Activated B cell treated with CpG ODN at 0.5 μM for 24 hours (primary cell): ENCODE results near the gene C2CD2L. TPM values are rescaled to one million over a fixed set of nuclear protein-coding genes. Genes with fewer than 3 reads are reported as not detected.

ENCODE experiments used
- ATAC-seq: fragments of 200-7000 bp; cut with Tn5 transposase; one replicate; pipeline ENCODE4 v1.10.0; 2021; ENCODE audit warnings: low read depth, mild to moderate bottlenecking, moderate library complexity
- CTCF ChIA-PET: fragments of 350-600 bp; sonication (Branson Sonifier 250); formaldehyde crosslinking; loops from one replicate; lab custom pipeline; 2021; ENCODE audit warnings: antibody characterized with exemption; lab: Charles Lee
- POLR2A ChIA-PET: fragments of 350-600 bp; sonication (Branson Sonifier 250); formaldehyde crosslinking; loops from one replicate; lab custom pipeline; 2021; ENCODE audit warnings: antibody characterized with exemption; lab: Charles Lee
- DNase-seq: peaks from one replicate; pipeline ENCODE4 v3.0.0; 2022
- H3K27ac Mint-ChIP-seq: one replicate; pipeline ENCODE4 v1.8.0; 2020; ENCODE audit warnings: mixed read lengths
- H3K27me3 Mint-ChIP-seq: one replicate; pipeline ENCODE4 v1.8.0; 2021; ENCODE audit warnings: mixed read lengths
- H3K36me3 Mint-ChIP-seq: one replicate; pipeline ENCODE4 v1.8.0; 2021; ENCODE audit warnings: low read depth, mixed read lengths
- H3K4me1 Mint-ChIP-seq: one replicate; pipeline ENCODE4 v1.8.0; 2021; ENCODE audit warnings: mixed read lengths
- H3K4me3 Mint-ChIP-seq: one replicate; pipeline ENCODE4 v1.8.0; 2020; ENCODE audit warnings: mild to moderate bottlenecking, mixed read lengths
- H3K9me3 Mint-ChIP-seq: one replicate; pipeline ENCODE4 v1.8.0; 2020; ENCODE audit warnings: mixed read lengths
- intact Hi-C: fragments of 100-400 bp; cut with micrococcal nuclease; formaldehyde crosslinking; loops from one replicate; pipeline ENCODE4 v1.15.1; 2024
- total RNA-seq: library from RNA; stranded (reverse); gene quantifications from 2 replicates; pipeline ENCODE4 v1.2.3, GENCODE V29; 2022
- TF ChIP-seq, protein P1 (sequence below): fragments of 200-600 bp; IDR thresholded peaks from one replicate; pipeline ENCODE4 v1.8.0; 2022; ENCODE audit warnings: antibody characterized with exemption, mild to moderate bottlenecking

Gene C2CD2L
- total RNA-seq, 1 donor from 2014 or later = 6.7 TPM

DNA sequence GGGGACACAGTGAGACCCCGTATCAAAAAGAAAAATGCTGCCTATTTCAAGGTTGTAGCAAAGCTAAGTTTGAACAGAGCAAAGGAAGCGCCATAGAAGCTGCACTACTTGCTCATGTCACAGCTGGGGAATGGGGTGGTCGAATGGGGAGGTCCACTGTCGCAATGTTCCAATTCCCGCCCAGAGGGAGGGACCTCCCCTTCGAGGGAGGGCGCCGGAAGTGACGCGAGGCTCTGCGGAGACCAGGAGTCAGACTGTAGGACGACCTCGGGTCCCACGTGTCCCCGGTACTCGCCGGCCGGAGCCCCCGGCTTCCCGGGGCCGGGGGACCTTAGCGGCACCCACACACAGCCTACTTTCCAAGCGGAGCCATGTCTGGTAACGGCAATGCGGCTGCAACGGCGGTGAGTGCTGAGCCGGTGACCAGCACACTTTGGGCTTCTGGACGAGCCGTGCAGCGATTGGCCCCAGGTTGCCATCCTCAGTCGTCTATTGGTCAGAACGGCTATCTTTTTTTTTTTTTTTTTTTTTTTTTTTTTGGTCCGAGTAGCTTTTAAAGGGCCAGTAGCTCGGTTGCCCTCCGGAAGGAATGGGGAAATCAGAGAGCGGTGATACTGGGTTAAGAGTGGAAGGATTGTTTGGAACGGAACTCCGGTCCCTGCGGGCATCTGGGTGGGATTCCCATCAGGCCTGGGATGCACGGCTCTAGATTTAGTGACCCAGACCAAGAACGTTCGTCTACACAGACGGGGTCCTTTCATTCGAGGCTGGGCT is 22.3 kb upstream of the C2CD2L start, which contains the start of gene HMBS:
HMBS (plus strand) TSS at position 219 of the 774 bp plus-strand sequence; CDS start at position 372, 153 bp downstream.
- intact Hi-C loops = loop anchor here (1.0 to 2.0 kb wide), 4 partner anchors 10 to 67 kb away; partner anchors contain the start of genes DPAGT1, RPS25, TRAPPC4 and VPS11
- H3K27ac Mint-ChIP-seq = peak within 1 kb of the TSS; percentile 93
- ChIA-PET CTCF (interaction anchor here (0.6 to 1.4 kb wide), 6 partner anchors 10 to 1250 kb away, joined by 3 to 5 read pairs (median 4); partner anchors contain the start of gene HYOU1), POLR2A (interaction anchor here (0.6 to 4.1 kb wide), 26 partner anchors 9 to 666 kb away, joined by 3 to 69 read pairs (median 4); partner anchors contain the start of genes ARCN1, BCL9L, C2CD2L and DPAGT1)
- no peaks in the 10 kb centered on the region for H3K27me3 Mint-ChIP-seq
- H3K36me3 Mint-ChIP-seq = peaks cover 28% of the 10 kb centered on the region
- H3K9me3 Mint-ChIP-seq = no peaks in the 10 kb centered on the region
- peak within 1 kb of the TSS; percentile 95 for H3K4me3 Mint-ChIP-seq
- TF ChIP-seq, protein P1, sequence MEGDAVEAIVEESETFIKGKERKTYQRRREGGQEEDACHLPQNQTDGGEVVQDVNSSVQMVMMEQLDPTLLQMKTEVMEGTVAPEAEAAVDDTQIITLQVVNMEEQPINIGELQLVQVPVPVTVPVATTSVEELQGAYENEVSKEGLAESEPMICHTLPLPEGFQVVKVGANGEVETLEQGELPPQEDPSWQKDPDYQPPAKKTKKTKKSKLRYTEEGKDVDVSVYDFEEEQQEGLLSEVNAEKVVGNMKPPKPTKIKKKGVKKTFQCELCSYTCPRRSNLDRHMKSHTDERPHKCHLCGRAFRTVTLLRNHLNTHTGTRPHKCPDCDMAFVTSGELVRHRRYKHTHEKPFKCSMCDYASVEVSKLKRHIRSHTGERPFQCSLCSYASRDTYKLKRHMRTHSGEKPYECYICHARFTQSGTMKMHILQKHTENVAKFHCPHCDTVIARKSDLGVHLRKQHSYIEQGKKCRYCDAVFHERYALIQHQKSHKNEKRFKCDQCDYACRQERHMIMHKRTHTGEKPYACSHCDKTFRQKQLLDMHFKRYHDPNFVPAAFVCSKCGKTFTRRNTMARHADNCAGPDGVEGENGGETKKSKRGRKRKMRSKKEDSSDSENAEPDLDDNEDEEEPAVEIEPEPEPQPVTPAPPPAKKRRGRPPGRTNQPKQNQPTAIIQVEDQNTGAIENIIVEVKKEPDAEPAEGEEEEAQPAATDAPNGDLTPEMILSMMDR = no peak
- peak; percentile 92 for DNase-seq
- ATAC-seq = peak; percentile 90
- H3K4me1 Mint-ChIP-seq = peaks cover 12% of the 10 kb centered on the region

DNA sequence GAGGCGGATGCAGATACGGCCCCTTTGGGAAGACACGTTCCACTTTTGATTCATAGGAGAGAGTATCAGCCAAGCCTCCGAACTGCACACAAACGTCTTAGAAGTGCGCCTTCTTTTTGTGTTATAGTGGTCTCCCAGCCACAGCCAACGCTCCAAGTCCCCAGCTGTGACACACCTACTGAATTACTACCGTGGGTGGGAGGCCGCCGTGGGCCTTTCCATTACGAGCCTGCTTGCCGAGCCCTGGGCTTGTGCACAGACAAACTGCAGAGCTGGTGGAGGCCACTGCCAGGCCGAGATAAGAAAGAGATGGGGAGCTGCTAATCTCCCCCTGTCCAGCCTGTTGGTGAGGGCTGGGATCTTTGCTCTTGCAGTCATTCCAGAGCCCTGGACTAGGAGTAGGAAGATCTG is 21.7 kb upstream of the C2CD2L start:
- peaks cover 25% of the 10 kb centered on the region for H3K36me3 Mint-ChIP-seq
- no peak for ATAC-seq
- peak overlapping the region; percentile 93 for H3K27ac Mint-ChIP-seq
- POLR2A ChIA-PET = interaction anchor here (0.6 to 4.1 kb wide), 22 partner anchors 9 to 667 kb away, joined by 3 to 69 read pairs (median 5); partner anchors contain the start of genes ARCN1, BCL9L, C2CD2L and DPAGT1
- H3K9me3 Mint-ChIP-seq = no peaks in the 10 kb centered on the region
- H3K4me3 Mint-ChIP-seq = peak overlapping the region; percentile 95
- TF ChIP-seq, protein P1 = no peak
- CTCF ChIA-PET = interaction anchor here (0.7 to 0.9 kb wide), 4 partner anchors 9 to 1250 kb away, joined by 3 to 5 read pairs (median 4); a partner anchor contains a TSS
- peaks cover 17% of the 10 kb centered on the region for H3K4me1 Mint-ChIP-seq
- no peaks in the 10 kb centered on the region for H3K27me3 Mint-ChIP-seq
- intact Hi-C loops = loop anchor here (1.0 to 2.0 kb wide), 4 partner anchors 10 to 67 kb away; partner anchors contain the start of genes DPAGT1, RPS25, TRAPPC4 and VPS11
- DNase-seq = no peak

DNA sequence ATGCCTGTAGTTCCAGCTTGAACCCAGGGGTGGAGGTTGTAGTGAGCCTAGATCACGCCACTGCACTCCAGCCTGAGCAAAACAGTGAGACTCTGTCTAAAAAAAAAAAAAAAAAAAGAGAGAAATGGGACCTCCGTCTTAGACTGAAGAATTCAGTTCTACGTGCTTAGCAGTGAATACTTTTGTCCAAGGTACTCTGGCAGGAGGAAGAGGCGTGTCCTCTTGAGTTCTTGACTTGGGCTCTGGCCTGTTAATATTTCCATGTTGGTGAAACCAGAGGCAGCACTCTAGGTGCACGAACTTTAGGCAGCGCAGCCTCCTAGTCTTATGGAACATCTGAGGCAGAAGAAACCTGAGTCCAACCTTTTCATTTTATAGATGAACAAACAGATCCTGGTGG is 20.0 kb upstream of the C2CD2L start:
- TF ChIP-seq, protein P1 = no peak
- ATAC-seq = no peak
- no peaks in the 10 kb centered on the region for H3K9me3 Mint-ChIP-seq
- no peak overlapping the region for H3K27ac Mint-ChIP-seq
- CTCF ChIA-PET = no interaction called here
- no peak for DNase-seq
- H3K27me3 Mint-ChIP-seq = no peaks in the 10 kb centered on the region
- POLR2A ChIA-PET = interaction anchor here (0.7 to 4.1 kb wide), 3 partner anchors 8 to 17 kb away, joined by 4 to 69 read pairs (median 5); a partner anchor contains a TSS
- H3K4me1 Mint-ChIP-seq = peaks cover 17% of the 10 kb centered on the region
- H3K4me3 Mint-ChIP-seq = no peak overlapping the region
- H3K36me3 Mint-ChIP-seq = peaks cover 15% of the 10 kb centered on the region
- intact Hi-C loops = no loop called here

DNA sequence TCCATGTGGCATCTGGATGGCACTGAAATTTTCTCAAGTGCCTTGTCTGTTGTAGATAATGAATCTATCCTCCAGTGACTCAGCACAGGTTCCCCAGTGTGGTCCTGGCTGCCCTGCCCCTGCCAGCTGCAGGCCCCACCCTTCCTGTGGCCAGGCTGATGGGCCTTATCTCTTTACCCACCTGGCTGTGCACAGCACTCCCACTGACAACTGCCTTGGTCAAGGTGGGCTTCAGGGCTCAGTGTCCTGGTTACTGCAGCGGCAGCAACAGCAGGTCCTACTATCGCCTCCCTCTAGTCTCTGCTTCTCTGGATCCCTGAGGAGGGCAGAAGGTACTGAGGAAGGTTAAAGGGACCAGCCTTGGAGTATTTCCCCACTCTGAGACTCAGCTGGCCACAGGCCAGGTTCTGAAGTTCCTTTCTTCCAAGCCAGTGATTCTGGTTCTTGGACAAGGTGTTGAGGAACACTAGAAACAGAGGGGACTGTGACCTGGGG is 19.4 kb upstream of the C2CD2L start:
- Mint-ChIP-seq H3K27ac (no peak overlapping the region), H3K27me3 (no peaks in the 10 kb centered on the region), H3K4me3 (no peak overlapping the region), H3K9me3 (no peaks in the 10 kb centered on the region), H3K36me3 (peaks cover 15% of the 10 kb centered on the region), H3K4me1 (peaks cover 22% of the 10 kb centered on the region)
- no peak for ATAC-seq
- ChIA-PET POLR2A (no interaction called here), CTCF (no interaction called here)
- no peak for DNase-seq
- TF ChIP-seq, protein P1 = no peak
- intact Hi-C loops = no loop called here

DNA sequence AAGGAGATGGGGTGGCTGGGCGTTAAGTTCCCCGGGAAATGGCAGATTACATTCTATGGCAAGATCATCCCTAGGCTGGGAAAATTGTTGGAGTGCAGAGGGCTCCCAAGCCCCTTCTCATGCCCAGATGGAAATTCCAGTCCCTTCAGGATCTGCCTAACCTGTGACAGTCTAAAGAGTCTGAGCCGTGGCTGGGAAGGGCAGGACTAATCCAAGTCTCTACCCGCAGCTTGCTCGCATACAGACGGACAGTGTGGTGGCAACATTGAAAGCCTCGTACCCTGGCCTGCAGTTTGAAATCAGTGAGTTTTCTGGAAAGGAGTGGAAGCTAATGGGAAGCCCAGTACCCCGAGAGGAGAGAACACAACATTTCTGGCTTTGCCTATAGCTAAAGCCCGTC is 18.7 kb upstream of the C2CD2L start:
- Mint-ChIP-seq H3K36me3 (peaks cover 18% of the 10 kb centered on the region), H3K4me1 (peaks cover 25% of the 10 kb centered on the region), H3K9me3 (no peaks in the 10 kb centered on the region), H3K27ac (no peak overlapping the region), H3K27me3 (no peaks in the 10 kb centered on the region), H3K4me3 (no peak overlapping the region)
- ATAC-seq = no peak
- CTCF ChIA-PET = no interaction called here
- POLR2A ChIA-PET = no interaction called here
- DNase-seq = no peak
- TF ChIP-seq, protein P1 = no peak
- intact Hi-C loops = no loop called here
